Endothelial cell of umbilical vein (primary cell): Measurements from ENCODE around the gene SLC47A1. TPM values are rescaled to one million over a fixed set of nuclear protein-coding genes. Genes with fewer than 3 reads are reported as not detected.

Experiments used
- Bru-seq: library from RNA; stranded (reverse); fragments of 400-500 nt; gene quantifications from one replicate; lab custom pipeline; 2021; lab: Mats Ljungman, UMichigan
- BruChase-seq, 2 experiments: library from RNA; stranded (reverse); fragments of 400-500 nt; gene quantifications; one replicate each; lab custom pipeline; 2021; lab: Mats Ljungman, UMichigan
- BruUV-seq: library from RNA; stranded (reverse); fragments of 400-500 nt; replicated peaks from 2 replicates; lab custom pipeline; 2021; lab: Mats Ljungman, UMichigan
- CTCF ChIA-PET: fragments of 300-600, 350-600 bp; sonication (Branson Sonifier 250); formaldehyde crosslinking; loops from one replicate; lab custom pipeline; 2021; ENCODE audit warnings: antibody characterized with exemption, inconsistent platforms; lab: Charles Lee
- POLR2A ChIA-PET: fragments of 300-600, 350-600 bp; sonication (Branson Sonifier 250); formaldehyde crosslinking; loops from one replicate; lab custom pipeline; 2021; ENCODE audit warnings: antibody characterized with exemption, inconsistent platforms; lab: Charles Lee
- DNase-seq: peaks from one replicate; pipeline ENCODE4 v3.0.0-alpha.2; 2011; ENCODE audit warnings: low read depth, low spot score
- FAIRE-seq: peaks from 2 replicates; lab custom pipeline; 2011; peaks lifted over from hg19 to GRCh38; lab: Jason Lieb, UNC
- H2AFZ ChIP-seq: 2 replicates; pipeline ENCODE4 v1.6.0; 2012; ENCODE audit warnings: low read depth, low read length, control low read depth, inconsistent platforms
- H3K27ac ChIP-seq: 2 replicates; pipeline ENCODE4 v1.5.1; 2011; ENCODE audit warnings: low read depth, mild to moderate bottlenecking, control low read depth, low read length, moderate library complexity; ENCODE audit not compliant: insufficient read depth
- H3K27me3 ChIP-seq, 2 experiments: 2 replicates each; pipeline versions ENCODE4 v1.6.0 to v1.6.1; 2011; ENCODE audit warnings: low read length in 2 of 2, mixed read lengths in 1 of 2; ENCODE audit not compliant: control insufficient read depth in 2 of 2, insufficient read depth in 2 of 2
- H3K36me3 ChIP-seq, 2 experiments: 2 replicates in 1 of 2; 3 replicates in 1 of 2; pipeline ENCODE4 v1.5.1; 2011; ENCODE audit warnings: low read length in 2 of 2, mild to moderate bottlenecking in 1 of 2, moderate library complexity in 1 of 2; ENCODE audit not compliant: control insufficient read depth in 2 of 2, insufficient read depth in 2 of 2; ENCODE audit errors: extremely low read depth in 1 of 2
- H3K4me1 ChIP-seq: 3 replicates; pipeline ENCODE4 v1.5.1; 2011; ENCODE audit warnings: mild to moderate bottlenecking, low read length; ENCODE audit not compliant: control insufficient read depth, insufficient read depth; ENCODE audit errors: extremely low read depth
- H3K4me2 ChIP-seq: 2 replicates; pipeline ENCODE4 v1.6.1; 2011; ENCODE audit warnings: low read length, control low read depth, mixed read lengths; ENCODE audit not compliant: insufficient read depth
- H3K4me3 ChIP-seq, 3 experiments: fragments of 200-600 bp in 1 of 3; sonication (generic), shearing (Covaris generic) in 1 of 3; replicated peaks in 1 of 3; 2 replicates each; pipeline ENCODE4 v1.5.1; 2011 to 2016; ENCODE audit warnings: control low read depth in 3 of 3, low read length in 3 of 3, mild to moderate bottlenecking in 2 of 3, inconsistent platforms in 1 of 3, low read depth in 1 of 3, moderate library complexity in 1 of 3; ENCODE audit not compliant: insufficient read depth in 1 of 3
- H3K79me2 ChIP-seq: 2 replicates; pipeline ENCODE4 v1.6.0; 2012; ENCODE audit warnings: low read length, inconsistent platforms; ENCODE audit not compliant: control insufficient read depth, insufficient read depth
- H3K9ac ChIP-seq: replicated peaks from 2 replicates; pipeline ENCODE3; 2011; ENCODE audit warnings: low read length, control low read depth; ENCODE audit not compliant: insufficient read depth; ENCODE audit errors: extremely low read depth
- H3K9me1 ChIP-seq: replicated peaks from 3 replicates; pipeline ENCODE4 v1.6.0; 2011; ENCODE audit warnings: mild to moderate bottlenecking, low read length; ENCODE audit not compliant: control insufficient read depth, insufficient read depth; ENCODE audit errors: extremely low read depth
- H3K9me3 ChIP-seq: replicated peaks from 2 replicates; pipeline ENCODE4 v1.5.1; 2012; ENCODE audit warnings: low read length, inconsistent platforms; ENCODE audit not compliant: control insufficient read depth, insufficient read depth
- H4K20me1 ChIP-seq: replicated peaks from 2 replicates; pipeline ENCODE3; 2011; ENCODE audit warnings: mild to moderate bottlenecking, low read length; ENCODE audit not compliant: control insufficient read depth, insufficient read depth; ENCODE audit errors: extremely low read depth
- GATA2 ChIP-seq: IDR thresholded peaks from 2 replicates; pipeline ENCODE4 v1.7.0; 2011; ENCODE audit warnings: low read depth, mild to moderate bottlenecking, moderate library complexity, mixed read lengths, low read length; ENCODE audit not compliant: insufficient read length, insufficient read depth
- POLR2AphosphoS5 ChIP-seq: IDR thresholded peaks from 2 replicates; pipeline ENCODE4 v1.6.1; 2012; ENCODE audit warnings: low read depth, mild to moderate bottlenecking, control low read depth, low read length, moderate library complexity; ENCODE audit not compliant: insufficient read depth
- dilution Hi-C: fragments of 300-500 bp; cut with MboI; formaldehyde crosslinking; loops from one replicate; pipeline ENCODE4 v1.15.0; 2019; ENCODE audit warnings: low sequenced_read_pairs; ENCODE audit not compliant: extremely low pct_ligation_motif_present
- intact Hi-C: fragments of 100-400 bp; cut with micrococcal nuclease; formaldehyde crosslinking; loops from one replicate; pipeline ENCODE4 v1.10.0; 2022
- long read RNA-seq: library from polyadenylated mRNA; stranded (forward); transcript quantifications from one replicate; pipeline ENCODE4 v2.0.0, GENCODE V29; 2021
- polyA minus RNA-seq, 3 experiments: library from RNA; depleted of rRNA, polyadenylated mRNA; stranded (reverse); fragments of >200 nt; gene quantifications; 1 replicate in 1 of 3; 2 replicates in 2 of 3; pipeline ENCODE4 v1.2.3, GENCODE V29; 2011
- polyA plus RNA-seq, 4 experiments: library from polyadenylated mRNA; depleted of rRNA in 3 of 4; stranded (reverse) in 3 of 4; unstranded in 1 of 4; fragments of >200 nt; gene quantifications; 2 replicates each; pipeline versions ENCODE4 v1.2.1 to v1.2.3, GENCODE V29; 2011 to 2012; ENCODE audit warnings: missing spikeins in 1 of 4
- total RNA-seq: library from RNA; stranded (reverse); gene quantifications from 2 replicates; pipeline ENCODE4 v1.2.3, GENCODE V29; 2021

The SLC47A1 gene, protein sequence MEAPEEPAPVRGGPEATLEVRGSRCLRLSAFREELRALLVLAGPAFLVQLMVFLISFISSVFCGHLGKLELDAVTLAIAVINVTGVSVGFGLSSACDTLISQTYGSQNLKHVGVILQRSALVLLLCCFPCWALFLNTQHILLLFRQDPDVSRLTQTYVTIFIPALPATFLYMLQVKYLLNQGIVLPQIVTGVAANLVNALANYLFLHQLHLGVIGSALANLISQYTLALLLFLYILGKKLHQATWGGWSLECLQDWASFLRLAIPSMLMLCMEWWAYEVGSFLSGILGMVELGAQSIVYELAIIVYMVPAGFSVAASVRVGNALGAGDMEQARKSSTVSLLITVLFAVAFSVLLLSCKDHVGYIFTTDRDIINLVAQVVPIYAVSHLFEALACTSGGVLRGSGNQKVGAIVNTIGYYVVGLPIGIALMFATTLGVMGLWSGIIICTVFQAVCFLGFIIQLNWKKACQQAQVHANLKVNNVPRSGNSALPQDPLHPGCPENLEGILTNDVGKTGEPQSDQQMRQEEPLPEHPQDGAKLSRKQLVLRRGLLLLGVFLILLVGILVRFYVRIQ
- total RNA-seq (0.90 and 3.3 TPM in 2 replicates), polyA plus RNA-seq (6.9 and 8.0 TPM in 2 replicates), polyA minus RNA-seq (9.4 and 16.0 TPM in 2 replicates), Bru-seq, nascent RNA (percentile 32 among the genes with signal in this experiment), BruChase-seq, experiment 1, labeled RNA remaining after a 6-hour chase (percentile 14 among the genes with signal in this experiment), BruChase-seq, experiment 2, labeled RNA remaining after a 2-hour chase (percentile 21 among the genes with signal in this experiment)
- 4.4 and 4.8 TPM in 2 replicates for polyA plus RNA-seq (2011; cell fraction: cytosol; rRNA removed)
- polyA plus RNA-seq (2011; cell fraction: nucleus; rRNA removed), result 6.5 and 6.8 TPM in 2 replicates
- 7.5 and 7.7 TPM in 2 replicates for polyA plus RNA-seq (2012)
- polyA minus RNA-seq (2011; cell fraction: cytosol; rRNA and poly(A)+ RNA removed), result 3.3 TPM
- polyA minus RNA-seq (2011; cell fraction: nucleus; rRNA and poly(A)+ RNA removed), result 2.7 and 2.9 TPM in 2 replicates
- long read RNA-seq, partial matches to known transcripts, result 0 of 1 reads
- long read RNA-seq, other reads (novel, unspliced or antisense), result 0 of 1 reads

DNA sequence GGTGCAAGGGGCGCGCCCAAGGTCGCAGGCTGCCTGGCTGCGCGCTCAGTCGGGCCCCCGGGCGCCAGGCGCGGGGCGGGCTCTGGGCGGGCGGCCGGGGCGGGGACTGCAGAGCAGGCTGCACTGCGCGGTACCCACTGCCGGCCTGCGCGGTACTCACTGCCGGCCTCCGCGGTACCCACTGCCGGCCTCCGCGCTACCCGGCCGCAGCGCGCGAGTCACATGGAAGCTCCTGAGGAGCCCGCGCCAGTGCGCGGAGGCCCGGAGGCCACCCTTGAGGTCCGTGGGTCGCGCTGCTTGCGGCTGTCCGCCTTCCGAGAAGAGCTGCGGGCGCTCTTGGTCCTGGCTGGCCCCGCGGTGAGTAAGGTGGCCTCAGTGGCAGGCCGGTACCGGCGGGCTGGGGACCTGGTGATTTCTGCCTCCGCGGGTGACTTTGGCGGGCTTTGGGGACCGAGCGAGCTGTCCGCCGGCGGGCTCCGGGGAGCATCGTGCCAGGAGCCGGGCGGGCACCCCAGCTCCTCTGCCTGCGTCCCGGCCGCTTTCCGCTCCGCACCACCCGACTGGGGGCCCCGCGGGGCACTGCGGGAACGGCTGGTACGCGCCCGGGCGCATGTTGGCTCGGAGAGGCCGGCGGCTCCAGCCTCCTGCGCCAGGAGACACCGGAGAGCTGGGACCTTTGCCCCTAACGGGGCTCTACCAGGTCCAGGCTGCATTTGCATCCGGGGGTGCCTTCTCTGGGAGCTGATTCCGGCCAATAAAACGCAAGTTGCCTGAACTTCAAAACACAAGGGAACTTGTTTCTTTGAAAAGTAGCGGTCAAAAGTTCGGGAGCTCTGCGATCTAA, at the start of gene SLC47A1:
Gene SLC47A1 (plus strand): TSS at position 137 of the 844 bp plus-strand sequence. CDS start 86 bp downstream, at position 223.
- ChIA-PET POLR2A (no interaction called here), CTCF (interaction anchor here (0.8 to 1.4 kb wide), 5 partner anchors 8 to 228 kb away, joined by 3 to 12 read pairs (median 4); partner anchors contain the start of genes ALDH3A2 and B9D1)
- Histone ChIP-seq H4K20me1 (no peaks in the 10 kb centered on the region), H3K9me1 (no peaks in the 10 kb centered on the region), H2AFZ (peak within 1 kb of the TSS; percentile 93), H3K4me3 (peak within 1 kb of the TSS; percentile 58 to 88 (median 67)), H3K79me2 (no peaks in the 10 kb centered on the region), H3K4me1 (peaks cover 8% of the 10 kb centered on the region), H3K9ac (peak within 1 kb of the TSS; percentile 26), H3K4me2 (peak within 1 kb of the TSS; percentile 89), H3K9me3 (no peaks in the 10 kb centered on the region), H3K27ac (no peak within 1 kb of the TSS), H3K36me3 (no peaks in the 10 kb centered on the region), H3K27me3 (no peaks in the 10 kb centered on the region)
- dilution Hi-C loops, result no loop called here
- intact Hi-C loops, result no loop called here
- TF ChIP-seq GATA2, result no peak
- TF ChIP-seq POLR2AphosphoS5, result peak; percentile 43
- FAIRE-seq, result no peak
- BruUV-seq, result no TSS peak
- DNase-seq, result peak; percentile 52
